ENCODE measurements around the gene PTCD3. TPM values are rescaled to one million over a fixed set of nuclear protein-coding genes. Genes with fewer than 3 reads are reported as not detected.

Gene PTCD3
- polyA plus RNA-seq, 1 donor (not counting 4 experiments of a cell fraction or from before 2014, with no cell fraction given), result 93.1 TPM

DNA sequence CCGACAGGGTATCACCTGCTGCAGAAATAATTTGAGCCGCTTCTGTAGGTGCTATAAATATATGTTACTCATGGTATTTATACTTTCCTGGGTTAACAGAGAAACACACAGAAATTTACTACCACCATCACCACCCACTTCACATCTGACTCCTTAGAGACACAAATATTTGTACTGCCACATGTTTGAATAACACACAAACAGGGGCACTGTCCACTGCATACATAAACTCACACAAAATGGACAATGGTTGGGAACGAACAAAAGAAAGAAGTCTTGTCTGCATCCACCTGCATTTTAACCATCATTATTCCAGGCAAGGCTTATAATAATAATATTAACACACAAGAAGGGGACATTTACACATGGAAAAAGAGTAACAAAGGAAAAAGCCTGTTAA is 65.3 kb downstream of the PTCD3 start:
- FAIRE-seq (no peak), DNase-seq (ENCODE audit: low read depth, low spot score) (no peak)
- H3K36me3 ChIP-seq (ENCODE audit: control insufficient read depth in 2 of 2, extremely low read depth in 1 of 2, insufficient read depth in 2 of 2, low read length in 2 of 2), result peaks cover 11 to 13% of the 10 kb centered on the region in 2 experiments
- no peak overlapping the region for H3K4me2 ChIP-seq (ENCODE audit: control insufficient read depth, extremely low read depth, insufficient read depth, low read depth, low read length)
- peaks cover 5% of the 10 kb centered on the region for H3K79me2 ChIP-seq (ENCODE audit: control insufficient read depth, insufficient read depth, low read length)
- H3K4me3 ChIP-seq (ENCODE audit: control insufficient read depth in 2 of 3, extremely low read depth in 1 of 3, insufficient read depth in 2 of 3, low read depth in 1 of 3, low read length in 3 of 3), result no peak overlapping the region
- no peak overlapping the region for H3K9ac ChIP-seq (ENCODE audit: control insufficient read depth, extremely low read depth, insufficient read depth, low read length)
- H2AFZ ChIP-seq (ENCODE audit: control insufficient read depth, low read length), result no peak overlapping the region
- dilution Hi-C loops (cut with MboI; ENCODE audit: extremely low pct_ligation_motif_present, low sequenced_read_pairs), result no loop called here
- TF ChIP-seq, protein P1, sequence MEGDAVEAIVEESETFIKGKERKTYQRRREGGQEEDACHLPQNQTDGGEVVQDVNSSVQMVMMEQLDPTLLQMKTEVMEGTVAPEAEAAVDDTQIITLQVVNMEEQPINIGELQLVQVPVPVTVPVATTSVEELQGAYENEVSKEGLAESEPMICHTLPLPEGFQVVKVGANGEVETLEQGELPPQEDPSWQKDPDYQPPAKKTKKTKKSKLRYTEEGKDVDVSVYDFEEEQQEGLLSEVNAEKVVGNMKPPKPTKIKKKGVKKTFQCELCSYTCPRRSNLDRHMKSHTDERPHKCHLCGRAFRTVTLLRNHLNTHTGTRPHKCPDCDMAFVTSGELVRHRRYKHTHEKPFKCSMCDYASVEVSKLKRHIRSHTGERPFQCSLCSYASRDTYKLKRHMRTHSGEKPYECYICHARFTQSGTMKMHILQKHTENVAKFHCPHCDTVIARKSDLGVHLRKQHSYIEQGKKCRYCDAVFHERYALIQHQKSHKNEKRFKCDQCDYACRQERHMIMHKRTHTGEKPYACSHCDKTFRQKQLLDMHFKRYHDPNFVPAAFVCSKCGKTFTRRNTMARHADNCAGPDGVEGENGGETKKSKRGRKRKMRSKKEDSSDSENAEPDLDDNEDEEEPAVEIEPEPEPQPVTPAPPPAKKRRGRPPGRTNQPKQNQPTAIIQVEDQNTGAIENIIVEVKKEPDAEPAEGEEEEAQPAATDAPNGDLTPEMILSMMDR (optimal IDR thresholded peaks at IDR 0.05 in 1 of 3, IDR thresholded peaks at IDR 0.05 in 1 of 3, conservative IDR thresholded peaks at IDR 0.05 in 1 of 3; ENCODE audit: extremely low read depth in 1 of 3, insufficient read depth in 2 of 3, low read length in 3 of 3), result no peak
- TF ChIP-seq EZH2 (IDR thresholded peaks at IDR 0.05; ENCODE audit: low read length), result no peak
- no peak overlapping the region for H3K27ac ChIP-seq (ENCODE audit: control insufficient read depth, insufficient read depth, low read length)
- no peaks in the 10 kb centered on the region for H4K20me1 ChIP-seq (ENCODE audit: control insufficient read depth, extremely low read depth, insufficient read depth, low read length)
- no peaks in the 10 kb centered on the region for H3K4me1 ChIP-seq (ENCODE audit: control insufficient read depth, extremely low read depth, insufficient read depth, low read length)
- H3K9me3 ChIP-seq (ENCODE audit: control insufficient read depth, low read depth, low read length), result no peaks in the 10 kb centered on the region
- H3K27me3 ChIP-seq (ENCODE audit: control insufficient read depth, extremely low read depth, insufficient read depth, low read length), result no peaks in the 10 kb centered on the region
- H3K9me1 ChIP-seq (ENCODE audit: control insufficient read depth, extremely low read depth, insufficient read depth, low read length), result no peaks in the 10 kb centered on the region

DNA sequence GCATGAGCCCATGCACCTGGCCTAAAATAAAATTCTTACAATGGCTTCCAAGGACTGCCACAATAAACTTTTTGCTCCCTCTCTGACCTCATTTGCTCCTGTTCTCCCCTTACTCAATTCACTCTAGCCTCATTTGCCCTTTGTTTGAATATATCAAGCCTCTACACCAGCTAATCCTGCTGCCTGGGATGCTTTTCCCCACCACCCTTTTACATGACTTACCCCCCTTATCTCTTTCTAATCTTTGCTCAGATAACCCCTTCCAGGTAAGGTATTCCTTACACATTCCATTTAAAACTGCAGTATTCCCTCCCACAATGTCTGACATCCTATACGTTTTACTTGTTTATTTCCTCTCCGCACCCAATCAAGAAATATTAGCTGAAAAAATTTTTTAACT is 66.6 kb downstream of the PTCD3 start:
- Histone ChIP-seq H3K9me3 (ENCODE audit: control insufficient read depth, low read depth, low read length) (no peaks in the 10 kb centered on the region), H2AFZ (ENCODE audit: control insufficient read depth, low read length) (no peak overlapping the region), H3K4me1 (ENCODE audit: control insufficient read depth, extremely low read depth, insufficient read depth, low read length) (no peaks in the 10 kb centered on the region), H3K36me3 (ENCODE audit: control insufficient read depth in 2 of 2, extremely low read depth in 1 of 2, insufficient read depth in 2 of 2, low read length in 2 of 2) (peaks cover 12 to 13% of the 10 kb centered on the region in 2 experiments), H3K4me2 (ENCODE audit: control insufficient read depth, extremely low read depth, insufficient read depth, low read depth, low read length) (no peak overlapping the region), H3K79me2 (ENCODE audit: control insufficient read depth, insufficient read depth, low read length) (peaks cover 11% of the 10 kb centered on the region), H3K27me3 (ENCODE audit: control insufficient read depth, extremely low read depth, insufficient read depth, low read length) (no peaks in the 10 kb centered on the region), H3K4me3 (ENCODE audit: control insufficient read depth in 2 of 3, extremely low read depth in 1 of 3, insufficient read depth in 2 of 3, low read depth in 1 of 3, low read length in 3 of 3) (no peak overlapping the region), H3K9me1 (ENCODE audit: control insufficient read depth, extremely low read depth, insufficient read depth, low read length) (no peaks in the 10 kb centered on the region), H3K9ac (ENCODE audit: control insufficient read depth, extremely low read depth, insufficient read depth, low read length) (no peak overlapping the region), H3K27ac (ENCODE audit: control insufficient read depth, insufficient read depth, low read length) (no peak overlapping the region), H4K20me1 (ENCODE audit: control insufficient read depth, extremely low read depth, insufficient read depth, low read length) (no peaks in the 10 kb centered on the region)
- DNase-seq (ENCODE audit: low read depth, low spot score), result no peak
- no peak for FAIRE-seq
- TF ChIP-seq EZH2 (IDR thresholded peaks at IDR 0.05; ENCODE audit: low read length), result no peak
- TF ChIP-seq, protein P1 (optimal IDR thresholded peaks at IDR 0.05 in 1 of 3, IDR thresholded peaks at IDR 0.05 in 1 of 3, conservative IDR thresholded peaks at IDR 0.05 in 1 of 3; ENCODE audit: extremely low read depth in 1 of 3, insufficient read depth in 2 of 3, low read length in 3 of 3), result no peak
- dilution Hi-C loops (cut with MboI; ENCODE audit: extremely low pct_ligation_motif_present, low sequenced_read_pairs), result no loop called here

Data from keratinocyte (primary cell).